Measurements from ENCODE around the gene CDKL1. TPM values are rescaled to one million over a fixed set of nuclear protein-coding genes. Genes with fewer than 3 reads are reported as not detected.

Gene CDKL1
- total and polyA plus RNA-seq, 2 donors (not counting 1 experiment from before 2014, with no cell fraction given): 5.3 to 7.9 TPM

GRCh38 chr14:50402965-50403364 is 6.3 kb upstream of the CDKL1 start:
- Mint-ChIP-seq H3K4me3 (no peak overlapping the region), H3K27ac (no peak overlapping the region), H3K27me3 (no peaks in the 10 kb centered on the region), H3K9me3 (ENCODE audit: insufficient read depth) (no peaks in the 10 kb centered on the region), H3K4me1 (peaks cover 19% of the 10 kb centered on the region)
- peaks cover 7 to 9% of the 10 kb centered on the region in 2 donors for H3K4me1 ChIP-seq (ENCODE audit: control insufficient read depth in 2 of 2, insufficient read depth in 2 of 2, low read length in 2 of 2)
- no CpG with 5 or more reads among the region's 1 CpG for WGBS (ENCODE audit: insufficient coverage)
- H3K27ac ChIP-seq (ENCODE audit: low read length in 2 of 2): no peak overlapping the region
- peaks cover 0 to 2% (median 0%) of the 10 kb centered on the region in 3 donors for H3K9me3 ChIP-seq (ENCODE audit: control extremely low read depth in 1 of 3, control insufficient read depth in 2 of 3, insufficient read depth in 1 of 3, low read length in 2 of 3)
- no peak overlapping the region for H3K4me3 ChIP-seq (ENCODE audit: control extremely low read depth in 1 of 5, extremely low read depth in 1 of 5, insufficient read depth in 1 of 5, low read depth in 2 of 5, low read length in 4 of 5)
- H3K79me2 ChIP-seq (ENCODE audit: control insufficient read depth, insufficient read depth, low read length): no peaks in the 10 kb centered on the region
- DNase-seq (no peak), ATAC-seq (ENCODE audit: low read depth) (no peak)
- H4K20me1 ChIP-seq (ENCODE audit: control insufficient read depth, insufficient read depth, low read length, poor library complexity, severe bottlenecking): no peaks in the 10 kb centered on the region
- H3K36me3 ChIP-seq (replicated peaks in 1 of 2; ENCODE audit: control extremely low read depth in 1 of 2, control insufficient read depth in 1 of 2, extremely low read depth in 1 of 2, insufficient read depth in 2 of 2, low read length in 1 of 2): no peaks in the 10 kb centered on the region
- ChIA-PET POLR2A (no interaction called here), CTCF (no interaction called here)
- H2AFZ ChIP-seq (ENCODE audit: insufficient read depth, low read depth, low read length, poor library complexity, severe bottlenecking): no peak overlapping the region
- H3K4me2 ChIP-seq (replicated peaks; ENCODE audit: low read depth, low read length, poor library complexity, severe bottlenecking): no peak overlapping the region
- TF ChIP-seq EZH2 (IDR thresholded peaks at IDR 0.05; ENCODE audit: borderline replicate concordance, insufficient read depth, low read depth, low read length, poor library complexity, severe bottlenecking) (no peak), CTCF (IDR thresholded peaks at IDR 0.05) (no peak)
- intact Hi-C loops (cut with micrococcal nuclease): no loop called here
- no peak overlapping the region for H3K9ac ChIP-seq (ENCODE audit: low read length)
- H3K27me3 ChIP-seq (replicated peaks in 1 of 4; ENCODE audit: control extremely low read depth in 1 of 4, control insufficient read depth in 3 of 4, insufficient read depth in 4 of 4, low read length in 3 of 4): no peaks in the 10 kb centered on the region

GRCh38 chr14:50400461-50400860 is 3.8 kb upstream of the CDKL1 start:
- no peak for ATAC-seq (ENCODE audit: low read depth)
- peaks cover 34% of the 10 kb centered on the region for H3K4me1 Mint-ChIP-seq
- no peaks in the 10 kb centered on the region for H3K27me3 ChIP-seq (replicated peaks in 1 of 4; ENCODE audit: control extremely low read depth in 1 of 4, control insufficient read depth in 3 of 4, insufficient read depth in 4 of 4, low read length in 3 of 4)
- H3K9ac ChIP-seq (ENCODE audit: low read length): no peak overlapping the region
- H2AFZ ChIP-seq (ENCODE audit: insufficient read depth, low read depth, low read length, poor library complexity, severe bottlenecking): no peak overlapping the region
- WGBS (ENCODE audit: insufficient coverage): no CpG with 5 or more reads among the region's 2 CpGs
- H3K9me3 Mint-ChIP-seq (ENCODE audit: insufficient read depth): no peaks in the 10 kb centered on the region
- ChIA-PET CTCF (interaction anchor here (0.7 to 1.1 kb wide), 2 partner anchors 37 to 80 kb away, joined by 3 read pairs; no protein-coding TSS in a partner anchor), POLR2A (interaction anchor here (0.5 kb wide), 1 partner anchor 272 kb away, joined by 4 read pairs; no protein-coding TSS in a partner anchor)
- H3K9me3 ChIP-seq (ENCODE audit: control extremely low read depth in 1 of 3, control insufficient read depth in 2 of 3, insufficient read depth in 1 of 3, low read length in 2 of 3): no peaks in the 10 kb centered on the region
- no peak overlapping the region for H3K4me3 ChIP-seq (ENCODE audit: control extremely low read depth in 1 of 5, extremely low read depth in 1 of 5, insufficient read depth in 1 of 5, low read depth in 2 of 5, low read length in 4 of 5)
- H3K27ac Mint-ChIP-seq: no peak overlapping the region
- no peak overlapping the region for H3K4me3 Mint-ChIP-seq
- intact Hi-C loops (cut with micrococcal nuclease): no loop called here
- TF ChIP-seq EZH2 (IDR thresholded peaks at IDR 0.05; ENCODE audit: borderline replicate concordance, insufficient read depth, low read depth, low read length, poor library complexity, severe bottlenecking) (no peak), CTCF (IDR thresholded peaks at IDR 0.05) (no peak)
- H3K4me2 ChIP-seq (replicated peaks; ENCODE audit: low read depth, low read length, poor library complexity, severe bottlenecking): no peak overlapping the region
- peaks cover 11 to 20% of the 10 kb centered on the region in 2 donors for H3K4me1 ChIP-seq (ENCODE audit: control insufficient read depth in 2 of 2, insufficient read depth in 2 of 2, low read length in 2 of 2)
- H3K27ac ChIP-seq (ENCODE audit: low read length in 2 of 2): no peak overlapping the region
- peaks cover 2% of the 10 kb centered on the region for H3K27me3 Mint-ChIP-seq
- DNase-seq: no peak
- H4K20me1 ChIP-seq (ENCODE audit: control insufficient read depth, insufficient read depth, low read length, poor library complexity, severe bottlenecking): no peaks in the 10 kb centered on the region
- H3K79me2 ChIP-seq (ENCODE audit: control insufficient read depth, insufficient read depth, low read length): no peaks in the 10 kb centered on the region
- H3K36me3 ChIP-seq (replicated peaks in 1 of 2; ENCODE audit: control extremely low read depth in 1 of 2, control insufficient read depth in 1 of 2, extremely low read depth in 1 of 2, insufficient read depth in 2 of 2, low read length in 1 of 2): no peaks in the 10 kb centered on the region
